T-helper 2 cell treated with Interferon-gamma antibody and Interleukin-4, amounts not matched to agents 5 μg/mL and 100 μg/mL, for 36 hours (primary cell): ENCODE data around the gene IMP4.

Source experiments
- DNase-seq: peaks from one replicate; pipeline ENCODE4 v3.0.0; 2021; ENCODE audit warnings: low spot score
- H3K27ac Mint-ChIP-seq: one replicate; pipeline ENCODE4 v1.8.0; 2021; ENCODE audit warnings: mild to moderate bottlenecking, mixed read lengths
- H3K27me3 Mint-ChIP-seq: one replicate; pipeline ENCODE4 v1.8.0; 2021; ENCODE audit warnings: low read depth, mixed read lengths
- H3K36me3 Mint-ChIP-seq: one replicate; pipeline ENCODE4 v1.8.0; 2021; ENCODE audit warnings: low read depth, mixed read lengths
- H3K4me1 Mint-ChIP-seq: one replicate; pipeline ENCODE4 v1.8.0; 2021; ENCODE audit warnings: low read depth, mixed read lengths
- H3K4me3 Mint-ChIP-seq: one replicate; pipeline ENCODE4 v1.8.0; 2022; ENCODE audit warnings: mild to moderate bottlenecking, moderate library complexity, mixed read lengths
- H3K9me3 Mint-ChIP-seq: one replicate; pipeline ENCODE4 v1.8.0; 2021; ENCODE audit warnings: mixed read lengths

The IMP4 gene

DNA sequence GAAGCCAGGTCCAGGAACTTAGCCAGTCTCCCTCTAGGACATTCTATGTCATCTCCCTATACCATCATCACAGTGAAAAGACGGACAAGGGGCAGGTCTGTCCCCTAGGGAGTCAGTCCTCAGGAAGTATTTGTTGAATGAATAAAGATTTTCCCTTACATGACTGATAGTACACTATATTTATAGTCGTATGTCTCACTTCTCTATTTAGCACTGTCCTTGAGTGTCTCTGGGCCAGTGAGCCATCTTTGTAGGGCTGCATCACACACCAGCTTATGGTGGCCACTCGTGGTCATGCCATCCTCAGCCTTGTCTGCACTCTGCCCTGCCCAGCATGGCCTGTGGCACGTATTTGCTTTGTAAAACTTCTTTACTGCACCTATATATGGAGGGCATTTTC lies 38.9 kb downstream of the IMP4 start:
- no peak overlapping the region for H3K4me3 Mint-ChIP-seq
- H3K36me3 Mint-ChIP-seq: peaks cover 50% of the 10 kb centered on the region
- H3K27ac Mint-ChIP-seq: no peak overlapping the region
- H3K9me3 Mint-ChIP-seq: no peaks in the 10 kb centered on the region
- peaks cover 32% of the 10 kb centered on the region for H3K4me1 Mint-ChIP-seq
- no peaks in the 10 kb centered on the region for H3K27me3 Mint-ChIP-seq
- DNase-seq: no peak

DNA sequence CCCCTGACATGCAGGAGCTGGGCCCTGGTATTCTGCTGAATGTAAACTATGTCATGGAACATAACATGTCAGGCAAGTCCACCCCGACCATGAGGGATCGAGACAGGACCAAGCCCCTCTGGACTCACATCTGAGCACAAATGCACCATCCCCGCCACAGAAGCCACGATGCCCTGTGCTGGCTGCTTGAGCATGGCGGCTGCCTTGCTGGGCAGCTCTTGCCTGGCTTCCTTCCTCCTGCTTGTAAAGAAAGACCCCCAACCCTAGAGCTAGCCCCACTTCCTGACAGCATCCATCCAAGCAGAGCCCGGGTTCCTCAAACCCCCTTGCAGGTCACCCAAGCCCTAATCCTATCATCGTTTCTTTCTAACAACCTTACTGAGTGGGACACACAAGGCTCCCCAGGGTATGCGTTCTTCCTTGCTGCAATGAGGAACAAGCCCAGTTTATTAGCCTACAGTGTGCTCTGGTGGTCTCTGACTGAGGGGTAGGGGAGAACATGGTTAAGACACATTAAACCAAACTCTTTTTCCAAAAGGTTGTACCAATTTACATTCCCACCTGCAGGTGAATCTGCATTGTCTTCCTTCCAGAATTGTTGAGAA lies 39.7 kb downstream of the IMP4 start:
- no peak for DNase-seq
- H3K27ac Mint-ChIP-seq: no peak overlapping the region
- peaks cover 26% of the 10 kb centered on the region for H3K4me1 Mint-ChIP-seq
- peaks cover 45% of the 10 kb centered on the region for H3K36me3 Mint-ChIP-seq
- no peaks in the 10 kb centered on the region for H3K27me3 Mint-ChIP-seq
- H3K9me3 Mint-ChIP-seq: no peaks in the 10 kb centered on the region
- H3K4me3 Mint-ChIP-seq: no peak overlapping the region

DNA sequence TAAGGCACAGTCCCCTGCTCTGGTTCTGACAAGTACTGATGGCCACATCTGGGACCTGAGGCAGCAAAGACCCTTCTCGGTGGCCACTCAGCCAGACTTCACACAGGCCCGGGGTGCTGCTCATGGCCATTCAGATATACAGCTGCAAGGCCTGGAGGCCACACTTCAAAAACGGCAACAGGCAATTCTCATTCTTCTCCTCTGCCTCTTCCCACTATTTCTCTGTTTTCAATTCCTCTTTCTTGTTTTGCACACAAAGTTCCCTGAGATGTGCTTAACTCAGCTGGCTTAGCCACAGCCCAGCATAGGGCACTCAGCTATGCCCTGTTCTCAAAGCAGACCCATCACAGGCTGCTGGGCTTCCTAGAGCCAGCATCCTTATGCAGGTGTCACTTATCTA lies 43.0 kb downstream of the IMP4 start:
- DNase-seq: no peak
- H3K36me3 Mint-ChIP-seq: peaks cover 22% of the 10 kb centered on the region
- no peaks in the 10 kb centered on the region for H3K9me3 Mint-ChIP-seq
- H3K4me1 Mint-ChIP-seq: peaks cover 3% of the 10 kb centered on the region
- H3K27ac Mint-ChIP-seq: no peak overlapping the region
- no peaks in the 10 kb centered on the region for H3K27me3 Mint-ChIP-seq
- H3K4me3 Mint-ChIP-seq: no peak overlapping the region

DNA sequence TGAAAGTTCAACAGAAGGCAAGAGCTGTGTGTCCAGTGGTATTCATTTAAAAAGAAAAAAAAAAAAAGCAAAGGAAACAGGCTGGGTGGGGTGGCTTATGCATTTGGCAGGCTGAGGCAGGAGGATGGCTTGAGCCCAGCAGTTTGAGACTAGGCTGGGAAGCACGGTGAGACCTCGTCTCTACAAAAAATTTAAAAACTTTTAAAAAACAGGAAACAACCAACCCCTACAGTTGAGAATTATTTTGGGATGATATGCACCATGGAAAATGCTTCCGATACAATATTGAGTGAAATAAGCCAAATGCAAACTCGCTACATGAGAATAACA lies 44.3 kb downstream of the IMP4 start:
- peaks cover 10% of the 10 kb centered on the region for H3K4me1 Mint-ChIP-seq
- peaks cover 2% of the 10 kb centered on the region for H3K27me3 Mint-ChIP-seq
- no peaks in the 10 kb centered on the region for H3K9me3 Mint-ChIP-seq
- peaks cover 16% of the 10 kb centered on the region for H3K36me3 Mint-ChIP-seq
- no peak overlapping the region for H3K27ac Mint-ChIP-seq
- no peak for DNase-seq
- no peak overlapping the region for H3K4me3 Mint-ChIP-seq

DNA sequence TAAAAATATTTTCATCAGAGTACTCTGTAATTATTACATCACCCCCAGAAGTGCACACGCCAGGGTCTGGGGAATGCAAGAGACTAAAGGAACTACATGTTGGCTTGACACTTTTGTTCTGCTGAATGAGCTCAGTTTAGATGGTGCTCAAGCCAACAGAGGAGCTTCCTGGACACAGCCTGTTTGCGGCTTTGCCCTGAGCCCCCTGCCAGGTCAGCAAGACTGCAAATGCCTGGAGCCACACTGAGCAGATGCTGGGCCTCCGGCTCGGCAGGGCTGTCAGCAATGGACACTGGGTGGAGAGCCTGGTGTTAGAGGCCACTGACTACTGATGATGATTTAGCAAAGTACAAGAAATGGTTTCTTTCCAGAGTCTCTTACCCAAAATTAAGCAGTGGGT lies 45.1 kb downstream of the IMP4 start:
- no peak for DNase-seq
- Mint-ChIP-seq H3K36me3 (peaks cover 8% of the 10 kb centered on the region), H3K4me1 (peaks cover 10% of the 10 kb centered on the region), H3K27ac (no peak overlapping the region), H3K27me3 (peaks cover 5% of the 10 kb centered on the region), H3K4me3 (no peak overlapping the region), H3K9me3 (no peaks in the 10 kb centered on the region)

DNA sequence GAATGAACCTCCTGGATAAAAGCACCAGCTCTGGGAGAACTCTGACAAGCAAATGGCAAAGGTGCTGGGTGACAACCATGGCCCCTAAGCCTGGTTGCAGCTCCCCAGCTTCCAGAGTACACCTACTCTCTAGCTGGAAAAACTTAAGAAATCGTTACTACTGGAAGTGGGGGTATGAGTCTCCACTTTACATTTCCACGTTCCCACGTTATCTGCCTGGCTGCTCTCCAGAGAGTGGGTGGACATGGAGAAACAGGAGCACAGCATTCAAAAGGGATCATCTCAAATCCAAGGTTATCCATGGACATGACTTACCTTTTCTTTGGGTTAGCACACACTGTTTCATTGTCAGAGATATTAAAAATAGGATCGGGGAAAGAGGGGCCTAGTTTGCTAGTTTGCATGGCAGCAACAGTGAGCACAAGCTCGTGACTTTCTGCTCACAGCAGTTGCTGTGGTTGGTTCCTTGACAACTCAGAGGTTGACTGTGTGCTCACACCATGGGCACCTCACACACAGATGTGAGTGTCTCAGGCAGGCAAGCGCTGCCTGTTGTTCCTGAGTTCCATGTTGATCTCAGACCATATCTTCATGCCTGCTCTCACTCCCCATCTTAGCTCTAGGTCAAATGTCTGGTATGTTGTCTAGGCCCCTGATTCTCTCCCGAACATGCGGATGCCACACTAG lies 45.7 kb downstream of the IMP4 start:
- Mint-ChIP-seq H3K27ac (no peak overlapping the region), H3K27me3 (peaks cover 5% of the 10 kb centered on the region), H3K9me3 (no peaks in the 10 kb centered on the region), H3K36me3 (peaks cover 4% of the 10 kb centered on the region), H3K4me3 (no peak overlapping the region), H3K4me1 (peaks cover 10% of the 10 kb centered on the region)
- DNase-seq: no peak

DNA sequence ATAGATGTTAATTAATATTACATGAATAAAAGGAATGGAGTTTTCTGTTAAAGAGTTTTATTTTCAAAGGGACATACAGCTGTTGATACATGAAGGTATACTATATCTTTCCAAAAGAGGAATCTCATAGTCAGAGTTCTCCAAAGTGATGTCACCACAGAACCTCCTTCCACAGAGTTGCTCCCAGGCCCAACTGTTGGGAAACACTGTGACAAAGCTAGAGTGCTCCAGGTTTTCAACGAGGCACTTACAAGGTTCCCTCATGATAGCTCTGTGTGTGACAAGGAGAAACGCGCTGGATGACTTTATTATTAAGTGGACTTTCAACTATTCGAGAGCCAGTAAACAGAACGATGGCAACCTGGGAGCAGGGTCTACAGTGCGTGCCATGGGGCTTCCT lies 46.7 kb downstream of the IMP4 start:
- H3K4me1 Mint-ChIP-seq: peaks cover 10% of the 10 kb centered on the region

DNA sequence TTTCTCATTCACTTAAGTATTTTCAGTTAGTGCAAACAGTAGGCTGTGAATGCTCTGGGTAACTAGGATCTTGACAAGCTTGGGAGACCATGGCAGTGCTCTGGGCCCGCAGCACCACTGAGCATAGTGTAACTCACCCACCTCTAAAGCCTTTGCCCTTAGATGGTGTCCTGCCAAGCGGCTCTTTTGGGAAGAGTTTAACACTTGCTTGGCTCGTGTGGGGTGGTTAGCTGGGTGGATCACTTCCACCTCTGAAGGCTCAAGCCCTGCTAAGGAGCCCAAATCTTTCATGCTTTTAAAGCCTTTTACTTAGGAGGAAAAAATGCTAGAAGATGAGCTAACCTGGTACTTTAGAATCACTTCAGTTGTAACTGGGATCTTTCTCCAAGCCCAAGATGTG lies 47.1 kb downstream of the IMP4 start:
- DNase-seq: no peak
- peaks cover 10% of the 10 kb centered on the region for H3K4me1 Mint-ChIP-seq
- H3K27me3 Mint-ChIP-seq: peaks cover 5% of the 10 kb centered on the region
- H3K9me3 Mint-ChIP-seq: no peaks in the 10 kb centered on the region
- H3K27ac Mint-ChIP-seq: no peak overlapping the region
- H3K4me3 Mint-ChIP-seq: no peak overlapping the region
- H3K36me3 Mint-ChIP-seq: peaks cover 7% of the 10 kb centered on the region

More for the DNA sequence above, 46.7 kb downstream of the IMP4 start:
- no peak overlapping the region for H3K27ac Mint-ChIP-seq
- no peaks in the 10 kb centered on the region for H3K9me3 Mint-ChIP-seq
- peaks cover 5% of the 10 kb centered on the region for H3K27me3 Mint-ChIP-seq
- no peak overlapping the region for H3K4me3 Mint-ChIP-seq
- no peak for DNase-seq
- H3K36me3 Mint-ChIP-seq: peaks cover 7% of the 10 kb centered on the region

DNA sequence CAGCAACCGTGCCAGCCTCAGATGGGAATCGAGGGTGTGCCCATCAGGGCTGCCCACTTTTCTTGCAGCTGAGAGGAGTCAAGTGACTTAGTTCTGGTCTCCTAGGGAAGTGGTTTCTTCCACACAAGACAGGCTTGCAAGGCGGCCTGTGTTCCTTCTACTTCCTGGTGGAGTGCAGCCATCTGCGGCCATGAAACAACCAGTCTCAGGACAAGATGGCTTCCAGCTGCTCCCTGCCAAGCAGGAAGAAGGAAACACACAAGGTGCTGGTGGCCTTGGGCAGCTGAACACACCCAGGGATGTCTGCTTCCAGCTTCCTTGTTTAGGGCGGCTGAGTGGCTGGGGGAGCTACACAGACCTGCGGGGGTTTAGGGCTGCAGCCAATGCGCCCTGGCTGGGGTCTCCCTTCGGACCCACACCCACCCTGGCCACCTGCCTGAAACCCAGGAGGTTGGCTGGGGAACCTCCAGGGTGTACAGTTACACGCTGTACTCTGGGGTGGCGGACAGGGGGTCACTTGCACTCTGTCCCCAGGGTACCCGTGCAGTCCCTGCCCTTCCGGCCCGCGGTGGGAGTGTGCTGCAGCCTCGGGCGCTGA lies 47.9 kb downstream of the IMP4 start:
- Mint-ChIP-seq H3K4me3 (peak overlapping the region; percentile 92), H3K27me3 (peaks cover 6% of the 10 kb centered on the region), H3K27ac (peak overlapping the region; percentile 96)

DNA sequence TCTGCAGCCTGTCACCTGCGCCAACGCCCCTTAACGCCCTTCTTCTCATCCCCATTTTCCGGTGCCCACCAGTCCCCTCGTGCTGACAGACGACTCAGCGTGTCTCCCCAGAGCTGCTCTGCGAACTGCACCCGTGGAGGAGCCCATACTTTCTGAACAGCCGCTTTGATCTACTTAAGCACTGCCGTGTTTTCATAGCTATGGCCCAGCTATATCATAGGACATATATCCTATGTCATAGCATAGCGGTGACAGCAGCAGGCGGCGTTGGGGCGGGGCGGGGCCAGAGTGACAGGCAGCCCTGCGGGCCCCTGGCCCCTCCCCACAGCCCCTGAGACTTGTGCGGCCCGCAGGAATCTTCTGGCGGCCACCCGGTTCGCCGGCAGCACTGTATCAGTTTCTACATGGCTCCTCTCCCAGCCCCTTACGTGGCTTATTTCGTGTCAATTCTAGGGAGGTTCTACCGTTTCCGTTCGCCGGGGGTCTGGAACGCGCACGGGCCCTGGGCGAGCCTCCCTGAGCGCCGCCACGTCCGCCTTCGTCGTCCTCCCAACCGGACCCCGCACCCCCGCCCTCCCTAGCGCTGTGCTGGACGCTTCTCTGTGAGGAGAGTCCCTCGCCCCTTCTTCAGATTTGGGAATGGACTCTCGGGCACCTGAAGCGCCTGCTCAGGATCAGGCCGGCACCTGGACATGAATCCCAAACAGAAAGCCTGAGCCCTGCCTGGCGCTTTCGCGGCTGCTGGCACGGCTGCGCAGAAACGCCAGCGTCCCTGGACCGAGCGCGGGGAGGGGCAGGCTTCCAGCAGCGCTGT lies 48.6 kb downstream of the IMP4 start:
- Mint-ChIP-seq H3K36me3 (peaks cover 7% of the 10 kb centered on the region), H3K27me3 (peaks cover 13% of the 10 kb centered on the region), H3K4me3 (peak overlapping the region; percentile 92), H3K4me1 (peaks cover 10% of the 10 kb centered on the region), H3K27ac (peak overlapping the region; percentile 96), H3K9me3 (no peaks in the 10 kb centered on the region)
- peak; percentile 76 for DNase-seq

More for the DNA sequence above, 47.9 kb downstream of the IMP4 start:
- DNase-seq: no peak
- Mint-ChIP-seq H3K9me3 (no peaks in the 10 kb centered on the region), H3K4me1 (peaks cover 10% of the 10 kb centered on the region), H3K36me3 (peaks cover 7% of the 10 kb centered on the region)

DNA sequence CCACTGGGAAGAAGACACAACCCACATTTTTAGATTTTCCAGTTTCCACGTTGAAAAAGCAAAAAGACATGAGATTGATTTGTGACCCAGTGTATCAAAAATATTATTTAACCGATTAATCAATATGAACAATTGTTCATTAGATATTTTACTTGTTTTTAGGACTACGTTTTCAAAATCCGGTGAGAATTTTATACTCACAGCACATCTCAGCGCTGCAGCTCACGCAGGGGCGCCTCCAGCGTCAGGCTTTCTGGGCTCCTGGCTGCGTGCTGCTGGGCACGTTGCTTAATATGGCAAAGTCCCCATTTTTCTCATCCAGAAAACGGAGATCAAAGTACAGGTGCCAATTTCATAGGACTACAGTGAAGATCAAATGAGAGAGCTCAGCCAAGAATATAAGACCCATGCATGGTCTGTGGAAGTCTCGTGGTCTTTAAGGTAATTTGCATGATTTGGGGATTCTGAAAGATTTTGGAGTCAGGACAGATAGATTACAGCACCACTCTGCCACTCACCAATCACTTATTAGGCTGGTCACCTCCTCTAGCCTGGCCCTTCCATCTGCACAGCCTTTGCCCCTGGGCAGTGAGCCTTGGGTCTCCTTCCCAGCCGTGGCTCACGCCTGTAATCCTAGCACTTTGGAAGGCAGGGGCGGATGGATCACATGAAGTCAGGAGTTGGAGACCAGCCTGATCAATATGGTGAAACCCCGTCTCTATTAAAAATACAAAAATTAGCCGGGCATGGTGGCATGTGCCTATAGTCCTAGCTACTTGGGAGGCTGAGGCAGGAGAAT lies 49.4 kb downstream of the IMP4 start:
- Mint-ChIP-seq H3K4me3 (peak overlapping the region; percentile 92), H3K9me3 (no peaks in the 10 kb centered on the region), H3K4me1 (peaks cover 8% of the 10 kb centered on the region), H3K27me3 (peaks cover 13% of the 10 kb centered on the region), H3K27ac (no peak overlapping the region), H3K36me3 (peaks cover 7% of the 10 kb centered on the region)
- no peak for DNase-seq

DNA sequence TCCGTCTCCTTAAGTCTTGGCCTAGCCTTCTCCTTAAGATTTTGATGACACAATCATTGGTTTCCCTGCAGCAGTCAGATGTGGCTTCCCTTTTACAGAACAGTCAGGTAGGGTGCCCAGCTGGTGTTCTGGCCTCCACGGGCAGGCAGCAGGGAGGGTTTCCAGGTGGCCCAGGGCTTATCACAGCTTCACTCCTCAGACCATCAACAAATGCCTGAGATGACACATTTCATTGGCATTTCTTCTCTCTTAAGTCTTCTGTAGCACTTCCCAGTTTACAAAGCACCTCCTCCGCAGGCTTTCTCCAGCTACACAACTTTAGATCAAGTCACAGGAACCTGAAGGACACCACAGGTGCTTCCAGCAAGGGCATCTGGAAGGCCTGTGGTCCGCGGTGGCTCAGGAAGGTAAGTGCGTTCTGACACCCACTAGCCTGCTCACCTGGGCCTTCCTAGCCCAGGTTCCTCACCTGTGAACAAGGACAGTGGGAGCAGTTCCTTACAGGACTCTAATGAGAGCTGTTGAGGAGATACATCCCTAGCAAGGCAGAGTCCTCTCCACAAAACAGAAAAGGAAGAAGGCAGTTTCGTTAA lies 50.7 kb downstream of the IMP4 start:
- Mint-ChIP-seq H3K27me3 (peaks cover 17% of the 10 kb centered on the region), H3K27ac (no peak overlapping the region), H3K9me3 (no peaks in the 10 kb centered on the region), H3K4me3 (no peak overlapping the region), H3K36me3 (peaks cover 7% of the 10 kb centered on the region), H3K4me1 (peaks cover 8% of the 10 kb centered on the region)
- no peak for DNase-seq
